ENCODE results near the gene POU4F1. TPM values are rescaled to one million over a fixed set of nuclear protein-coding genes. Genes with fewer than 3 reads are reported as not detected.

The POU4F1 gene
- total RNA-seq, 1 donor from 2014 or later: not detected

DNA sequence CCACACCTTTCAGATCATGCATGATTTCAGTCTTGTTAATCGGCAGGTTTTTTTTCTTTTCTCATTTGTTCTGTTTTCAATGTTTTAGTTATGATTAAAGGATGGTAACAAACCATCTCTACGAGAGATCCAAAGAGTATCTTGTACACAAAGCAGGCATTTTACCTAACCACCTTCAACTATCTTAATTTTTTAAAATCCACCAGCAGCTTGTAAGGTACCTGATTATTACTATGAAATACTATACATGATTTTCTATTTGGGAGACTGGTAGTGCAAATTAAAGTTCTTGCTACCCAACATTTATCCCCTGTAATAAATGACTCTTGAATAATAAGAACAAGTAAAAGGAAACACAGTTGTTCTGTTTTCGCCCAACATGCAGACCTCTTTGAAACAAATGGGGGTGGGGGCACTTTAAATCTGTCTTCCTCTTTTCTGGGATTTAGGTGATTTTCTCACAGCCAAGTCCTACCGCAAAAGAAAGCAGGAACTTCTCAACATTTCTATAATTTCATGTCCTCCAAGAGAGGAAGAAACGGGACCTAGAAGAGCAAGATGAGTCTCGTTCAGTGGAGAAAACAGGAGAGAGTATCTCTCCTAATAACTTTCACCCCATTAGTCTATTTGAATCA lies 3.6 kb downstream of the POU4F1 start:
- no peak for TF ChIP-seq CTCF (IDR thresholded peaks at IDR 0.05)
- Histone ChIP-seq H3K4me3 (no peak overlapping the region), H3K36me3 (no peaks in the 10 kb centered on the region), H3K9me3 (no peaks in the 10 kb centered on the region), H3K4me1 (peaks cover 21% of the 10 kb centered on the region), H3K27me3 (peaks cover 91% of the 10 kb centered on the region), H3K27ac (no peak overlapping the region)
- DNase-seq: no peak
- intact Hi-C loops (cut with DNase I): no loop called here
- ATAC-seq: no peak

DNA sequence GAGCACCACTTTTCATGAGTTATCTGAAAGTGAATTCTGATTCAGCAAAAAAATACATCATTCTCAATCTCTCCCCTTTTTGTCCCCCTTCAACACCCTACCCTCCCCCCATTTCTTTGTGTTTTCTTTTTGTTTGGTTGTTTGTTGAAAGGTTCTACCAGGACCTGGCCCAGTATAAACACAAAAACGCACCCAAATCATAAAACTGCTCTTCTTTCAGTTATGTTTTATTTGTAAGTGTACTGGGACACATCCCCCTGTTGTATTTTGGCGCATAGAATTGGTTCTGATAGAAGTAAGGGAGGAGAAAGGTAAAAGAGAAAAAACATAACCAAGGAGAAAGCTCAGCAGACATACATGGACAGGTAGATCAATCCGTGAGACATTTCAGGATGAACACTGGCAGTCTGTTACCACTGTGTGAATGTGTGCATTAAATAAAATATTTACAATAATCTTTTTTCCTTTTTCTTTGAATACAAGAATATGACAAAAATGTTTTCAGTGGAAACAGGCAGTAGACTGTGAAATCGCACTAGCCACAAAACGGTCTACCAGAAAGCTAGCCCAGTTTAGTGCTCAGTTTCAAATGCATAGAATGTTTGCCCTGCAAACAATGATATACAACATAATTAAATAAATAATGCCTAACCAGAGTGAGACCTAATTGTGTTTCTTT lies 4.2 kb downstream of the POU4F1 start:
- intact Hi-C loops (cut with DNase I): no loop called here
- no peaks in the 10 kb centered on the region for H3K36me3 ChIP-seq
- no peak overlapping the region for H3K27ac ChIP-seq
- ATAC-seq (no peak), DNase-seq (no peak)
- no peak overlapping the region for H3K4me3 ChIP-seq
- no peak for TF ChIP-seq CTCF (IDR thresholded peaks at IDR 0.05)
- H3K9me3 ChIP-seq: no peaks in the 10 kb centered on the region
- peaks cover 21% of the 10 kb centered on the region for H3K4me1 ChIP-seq
- H3K27me3 ChIP-seq: peaks cover 94% of the 10 kb centered on the region

- intact Hi-C loops (cut with DNase I): no loop called here
- H3K9me3 ChIP-seq: no peaks in the 10 kb centered on the region
- no peak for TF ChIP-seq CTCF (IDR thresholded peaks at IDR 0.05)
- peaks cover 17% of the 10 kb centered on the region for H3K4me1 ChIP-seq
- ATAC-seq (no peak), DNase-seq (no peak)
- no peak overlapping the region for H3K27ac ChIP-seq
- no peaks in the 10 kb centered on the region for H3K36me3 ChIP-seq
- no peak overlapping the region for H3K4me3 ChIP-seq
- H3K27me3 ChIP-seq: peaks cover 94% of the 10 kb centered on the region
Measured at GRCh38 chr13:78598116-78598781, 5.1 kb downstream of the POU4F1 start.

DNA sequence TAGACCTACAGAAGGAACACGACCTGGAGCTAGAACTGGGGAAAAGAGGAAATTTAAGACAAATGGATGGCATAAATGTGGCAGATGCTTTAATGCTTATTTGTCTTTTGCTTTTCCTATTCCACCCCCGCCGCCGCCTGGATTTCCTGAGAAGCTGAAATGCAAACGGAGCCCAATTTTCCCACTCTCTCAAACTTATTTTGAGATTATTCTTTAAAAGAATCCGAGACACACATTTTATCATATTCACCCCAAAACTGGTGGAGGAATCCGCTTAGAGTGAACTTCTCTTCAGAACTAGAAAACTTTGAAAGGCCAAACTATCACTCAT lies 5.8 kb downstream of the POU4F1 start:
- H3K4me3 ChIP-seq: no peak overlapping the region
- H3K36me3 ChIP-seq: no peaks in the 10 kb centered on the region
- TF ChIP-seq CTCF (IDR thresholded peaks at IDR 0.05): no peak
- no peak overlapping the region for H3K27ac ChIP-seq
- peaks cover 94% of the 10 kb centered on the region for H3K27me3 ChIP-seq
- intact Hi-C loops (cut with DNase I): no loop called here
- DNase-seq (no peak), ATAC-seq (no peak)
- H3K9me3 ChIP-seq: no peaks in the 10 kb centered on the region
- H3K4me1 ChIP-seq: peaks cover 17% of the 10 kb centered on the region

- DNase-seq: no peak
- Histone ChIP-seq H3K4me3 (no peak overlapping the region), H3K9me3 (no peaks in the 10 kb centered on the region), H3K27me3 (peaks cover 96% of the 10 kb centered on the region), H3K4me1 (peaks cover 17% of the 10 kb centered on the region), H3K36me3 (no peaks in the 10 kb centered on the region), H3K27ac (no peak overlapping the region)
- no peak for ATAC-seq
- TF ChIP-seq CTCF (IDR thresholded peaks at IDR 0.05): no peak
- intact Hi-C loops (cut with DNase I): no loop called here
Measured at GRCh38 chr13:78596736-78597601, 6.4 kb downstream of the POU4F1 start.

Data from upper lobe of right lung (tissue), 1 donor.